ENCODE results near the gene CDC42EP1.

CDC42EP1 gene

DNA sequence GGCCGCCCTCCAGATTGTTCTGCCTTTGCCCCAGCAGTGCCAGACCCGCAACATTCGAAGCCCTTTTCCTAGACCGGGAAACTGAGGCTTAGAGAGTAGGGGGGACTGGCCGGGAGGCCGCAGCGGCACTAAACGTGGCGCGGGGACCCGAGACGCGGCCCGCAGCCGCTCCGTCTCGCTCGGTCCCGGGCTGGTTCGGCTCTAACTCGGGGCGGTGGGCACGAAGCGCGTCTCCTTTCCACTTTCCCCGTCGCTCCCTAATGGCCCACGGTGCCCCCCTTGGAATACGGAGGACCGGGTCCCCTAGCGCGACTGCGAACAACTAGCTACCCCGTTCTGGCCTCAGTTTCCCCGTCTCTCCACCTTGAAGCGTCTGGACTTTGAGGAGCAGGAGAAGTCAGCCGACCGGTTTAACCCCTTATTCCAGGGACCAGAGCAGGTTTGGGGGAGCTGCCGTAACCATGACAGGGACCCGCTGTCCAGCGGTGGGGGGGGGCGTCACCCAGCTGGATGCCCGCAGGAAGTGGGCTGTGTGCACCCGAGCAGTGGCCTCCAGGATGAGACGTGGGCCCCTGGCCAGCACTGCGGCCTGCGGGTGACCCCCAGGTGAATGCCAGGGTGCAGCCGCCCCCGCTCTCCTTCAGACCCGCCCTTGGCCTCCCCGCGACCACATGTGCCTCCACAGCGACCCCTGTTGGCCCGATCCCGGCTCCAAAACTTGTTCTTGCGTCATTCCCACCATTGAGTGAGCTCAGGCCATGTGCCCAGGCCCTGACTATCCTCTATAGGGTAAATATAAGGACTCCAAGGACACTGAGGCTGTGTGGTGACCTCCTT lies 1.1 kb downstream of the CDC42EP1 start:
- peak; percentile 75 for DNase-seq (ENCODE audit: low read depth)

DNA sequence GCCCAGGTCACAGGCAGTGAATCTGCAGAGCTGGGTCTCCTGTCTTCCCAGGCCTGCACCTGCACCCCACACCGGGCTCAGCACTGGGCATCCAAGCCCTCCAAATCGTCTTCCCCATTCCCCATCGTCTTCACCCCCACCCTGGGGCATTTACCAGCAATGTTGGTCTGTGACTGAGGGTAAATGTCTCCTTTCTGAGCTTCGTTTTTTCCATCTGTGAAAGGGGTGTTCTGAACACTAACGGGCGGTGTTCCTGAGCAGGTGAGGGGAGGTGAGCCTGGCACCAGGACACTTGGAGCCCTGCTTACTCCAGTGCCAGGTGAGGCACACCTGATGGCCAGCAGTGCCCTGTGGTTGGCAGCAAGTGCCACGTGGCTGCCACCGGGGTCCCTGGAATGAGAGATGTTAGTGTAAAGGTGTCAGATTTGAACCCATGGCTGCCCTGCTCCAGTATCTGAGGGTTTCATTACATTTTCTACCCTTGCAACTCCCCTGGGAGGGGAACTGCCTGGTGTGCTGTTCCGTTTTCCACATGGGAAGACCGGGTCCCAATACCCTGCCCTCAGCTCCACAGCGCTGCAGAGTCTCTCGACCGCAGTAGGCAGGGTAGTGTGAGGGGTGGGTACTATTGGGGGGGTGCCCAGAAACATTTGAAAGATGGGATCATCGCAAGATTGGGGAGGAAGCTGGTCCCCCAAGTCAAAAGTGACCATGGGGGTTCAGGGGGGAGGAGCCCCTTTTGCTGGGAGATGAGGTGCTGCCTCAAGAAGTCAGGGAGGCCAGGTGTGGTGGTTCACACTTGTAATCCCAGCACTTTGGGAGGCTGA lies 2.0 kb downstream of the CDC42EP1 start:
- DNase-seq (ENCODE audit: low read depth): no peak

DNA sequence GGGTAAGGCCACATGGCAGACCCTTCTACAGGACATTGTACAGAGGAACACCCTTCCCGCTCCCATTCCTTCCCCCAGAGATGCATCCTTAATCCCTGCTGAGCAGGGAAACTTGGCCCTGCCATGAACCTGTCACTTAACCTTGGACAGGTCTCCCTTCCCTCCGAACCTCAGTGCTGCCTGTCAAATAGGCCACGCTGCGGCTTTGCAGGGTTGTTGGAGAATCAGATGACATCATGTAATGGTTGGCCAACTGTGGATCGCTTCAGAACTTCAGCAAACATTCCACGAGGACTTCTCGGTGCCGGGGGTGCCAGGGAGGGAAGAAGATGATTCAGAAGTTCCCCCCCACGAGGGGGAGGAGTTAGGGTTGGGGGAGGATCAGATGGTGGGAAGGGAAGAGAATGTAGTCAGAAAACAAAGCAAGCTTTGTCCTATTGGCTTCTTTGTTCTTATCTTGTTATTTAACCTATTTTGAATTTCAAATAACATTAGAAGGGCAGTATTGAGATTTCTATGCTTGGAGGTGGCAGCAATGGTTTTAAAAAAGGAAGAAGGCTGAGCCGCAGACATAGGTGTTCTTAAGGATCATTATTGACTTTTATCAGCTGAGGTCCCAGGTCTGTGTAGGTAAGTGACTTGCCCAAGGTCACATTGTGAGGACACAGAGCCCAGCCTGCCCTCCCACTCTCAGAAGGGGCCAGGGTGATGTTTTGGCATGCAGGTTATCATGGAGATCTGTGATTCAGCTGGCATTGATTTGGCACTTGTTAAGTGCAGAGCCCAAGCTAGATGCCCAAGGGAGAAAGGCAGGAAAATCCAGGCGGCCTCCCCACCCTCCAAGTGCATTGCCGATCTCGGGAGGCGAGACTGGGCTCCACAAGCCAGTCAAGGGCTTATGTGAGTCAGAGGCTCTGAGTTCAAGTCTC lies 3.1 kb downstream of the CDC42EP1 start:
- no peak for DNase-seq (ENCODE audit: low read depth)

DNA sequence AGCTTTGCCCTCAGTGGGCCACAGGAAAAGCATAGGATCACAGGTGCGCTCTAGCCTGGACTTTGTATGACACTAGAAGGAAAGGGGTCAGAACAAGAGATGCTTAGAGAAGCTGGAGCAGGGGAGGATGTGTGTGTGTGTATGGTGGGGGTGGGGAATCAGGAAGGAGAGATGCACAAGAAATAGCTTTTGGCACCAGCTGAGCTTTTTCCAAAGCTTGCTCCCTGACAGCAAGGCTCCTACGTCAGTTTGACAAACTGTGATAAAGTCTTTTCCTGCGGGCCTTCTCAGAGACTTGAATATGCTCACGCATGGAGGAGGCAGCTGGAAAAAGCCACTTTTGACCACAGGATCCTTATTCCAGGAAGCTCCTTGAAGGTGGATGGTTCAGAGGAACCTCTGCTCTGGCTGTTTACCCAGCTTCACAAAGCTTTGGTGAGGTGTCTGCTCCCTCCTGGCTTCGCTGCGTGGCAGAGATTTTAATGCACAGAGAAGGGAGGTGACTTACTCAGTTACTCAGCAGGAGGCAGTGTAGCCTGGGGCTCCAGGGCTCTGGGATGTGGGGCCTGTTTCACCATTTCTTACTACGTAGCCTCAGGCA lies 3.9 kb downstream of the CDC42EP1 start:
- DNase-seq (ENCODE audit: low read depth): no peak

DNA sequence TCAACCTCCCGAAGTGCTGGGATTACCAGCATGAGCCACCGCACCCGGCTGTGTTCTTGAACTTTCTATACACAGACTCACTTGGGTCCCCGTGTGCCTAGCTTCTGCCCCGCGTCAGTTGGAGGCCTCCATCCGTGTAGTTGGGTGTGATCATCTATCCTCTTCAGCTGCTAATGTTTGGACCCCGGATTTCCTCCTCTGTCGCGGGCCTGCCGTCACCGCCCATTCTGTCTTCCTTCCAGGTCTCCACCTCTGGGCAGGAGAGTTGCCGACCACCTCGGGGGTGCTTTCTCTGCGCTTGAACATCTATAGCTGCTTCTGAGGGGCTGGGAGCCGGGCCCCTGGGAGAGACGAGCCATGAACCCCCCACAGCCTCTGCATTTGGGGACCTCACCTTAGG lies 5.5 kb downstream of the CDC42EP1 start:
- DNase-seq (ENCODE audit: low read depth): no peak

DNA sequence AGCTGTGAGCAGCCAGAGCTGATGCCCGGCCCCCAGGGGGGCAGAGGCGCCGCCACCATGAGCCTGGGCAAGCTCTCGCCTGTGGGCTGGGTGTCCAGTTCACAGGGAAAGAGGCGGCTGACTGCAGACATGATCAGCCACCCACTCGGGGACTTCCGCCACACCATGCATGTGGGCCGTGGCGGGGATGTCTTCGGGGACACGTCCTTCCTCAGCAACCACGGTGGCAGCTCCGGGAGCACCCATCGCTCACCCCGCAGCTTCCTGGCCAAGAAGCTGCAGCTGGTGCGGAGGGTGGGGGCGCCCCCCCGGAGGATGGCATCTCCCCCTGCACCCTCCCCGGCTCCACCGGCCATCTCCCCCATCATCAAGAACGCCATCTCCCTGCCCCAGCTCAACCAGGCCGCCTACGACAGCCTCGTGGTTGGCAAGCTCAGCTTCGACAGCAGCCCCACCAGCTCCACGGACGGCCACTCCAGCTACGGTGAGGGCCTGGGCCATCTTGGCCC lies 6.1 kb downstream of the CDC42EP1 start:
- no peak for DNase-seq (ENCODE audit: low read depth)

DNA sequence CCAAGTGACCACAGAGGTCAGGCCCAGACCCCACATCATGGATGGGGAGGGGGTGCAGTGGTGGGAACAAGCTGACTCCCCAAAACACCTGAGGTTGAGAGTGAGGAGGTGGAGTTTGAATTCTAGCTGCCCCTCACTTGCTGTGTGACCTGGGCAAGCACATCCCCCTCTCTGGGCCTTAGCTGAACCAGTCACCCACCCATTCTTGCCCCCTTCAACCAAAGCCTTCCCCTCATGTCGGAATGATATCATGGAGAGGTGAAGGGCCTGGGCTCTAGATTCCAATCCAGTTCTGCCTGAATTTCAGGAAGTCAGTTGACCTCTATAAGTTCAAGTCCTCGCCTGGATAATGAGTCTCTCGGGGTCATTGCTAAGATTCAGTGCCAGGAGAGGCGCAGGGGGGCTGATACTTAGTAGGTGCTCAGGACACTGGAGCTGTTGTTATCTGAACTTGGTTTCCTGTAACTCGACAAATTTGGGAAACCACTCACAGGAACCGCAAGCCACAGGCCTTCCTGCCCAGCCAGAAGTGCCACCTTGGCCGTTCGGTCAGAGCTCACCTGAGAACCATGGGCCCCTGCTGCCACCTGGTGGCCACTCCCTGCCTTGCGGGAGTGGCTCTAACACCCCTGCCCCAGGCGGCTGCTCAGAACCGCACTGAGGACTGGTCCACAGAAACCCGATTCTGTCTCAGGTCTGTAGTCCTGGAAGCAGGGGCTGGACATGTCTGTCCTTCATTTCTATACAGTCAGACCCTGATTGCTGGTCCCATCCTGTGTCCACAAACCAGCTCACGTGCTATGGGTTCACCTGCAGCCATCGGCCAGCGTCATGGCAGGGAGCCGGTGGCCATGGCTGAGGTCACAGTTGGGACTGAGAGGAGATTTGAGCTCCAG lies 6.9 kb downstream of the CDC42EP1 start:
- DNase-seq (ENCODE audit: low read depth): peak; percentile 79

DNA sequence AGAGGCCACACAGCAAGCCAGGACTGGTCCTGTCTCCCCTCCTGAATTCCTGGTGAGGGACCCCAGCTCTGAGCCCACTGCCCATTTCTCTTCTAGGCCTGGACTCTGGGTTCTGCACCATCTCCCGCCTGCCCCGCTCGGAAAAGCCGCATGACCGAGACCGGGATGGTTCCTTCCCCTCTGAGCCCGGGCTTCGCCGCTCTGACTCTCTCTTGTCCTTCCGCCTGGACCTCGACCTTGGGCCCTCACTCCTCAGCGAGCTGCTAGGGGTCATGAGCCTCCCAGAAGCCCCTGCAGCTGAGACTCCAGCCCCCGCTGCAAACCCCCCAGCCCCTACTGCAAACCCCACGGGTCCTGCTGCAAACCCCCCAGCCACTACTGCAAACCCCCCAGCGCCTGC lies 7.7 kb downstream of the CDC42EP1 start:
- DNase-seq (ENCODE audit: low read depth): no peak

DNA sequence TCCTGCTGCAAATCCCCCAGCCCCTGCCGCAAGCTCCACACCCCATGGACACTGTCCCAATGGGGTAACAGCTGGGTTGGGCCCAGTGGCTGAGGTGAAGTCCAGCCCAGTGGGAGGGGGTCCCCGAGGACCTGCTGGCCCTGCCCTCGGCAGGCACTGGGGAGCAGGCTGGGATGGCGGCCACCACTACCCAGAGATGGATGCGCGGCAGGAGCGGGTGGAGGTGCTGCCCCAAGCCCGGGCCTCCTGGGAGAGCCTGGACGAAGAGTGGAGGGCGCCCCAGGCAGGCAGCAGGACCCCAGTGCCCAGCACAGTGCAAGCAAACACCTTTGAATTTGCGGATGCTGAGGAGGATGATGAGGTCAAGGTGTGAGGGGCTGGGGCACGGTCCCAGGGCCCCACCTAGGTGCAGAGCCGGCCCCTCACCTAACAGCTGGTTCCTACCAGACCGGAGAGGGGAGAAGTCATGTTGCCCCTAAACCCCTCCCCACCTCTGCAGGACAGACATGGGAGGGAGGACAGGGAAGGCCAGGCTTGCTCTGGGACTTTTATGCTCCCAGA lies 8.2 kb downstream of the CDC42EP1 start:
- DNase-seq (ENCODE audit: low read depth): no peak

DNA sequence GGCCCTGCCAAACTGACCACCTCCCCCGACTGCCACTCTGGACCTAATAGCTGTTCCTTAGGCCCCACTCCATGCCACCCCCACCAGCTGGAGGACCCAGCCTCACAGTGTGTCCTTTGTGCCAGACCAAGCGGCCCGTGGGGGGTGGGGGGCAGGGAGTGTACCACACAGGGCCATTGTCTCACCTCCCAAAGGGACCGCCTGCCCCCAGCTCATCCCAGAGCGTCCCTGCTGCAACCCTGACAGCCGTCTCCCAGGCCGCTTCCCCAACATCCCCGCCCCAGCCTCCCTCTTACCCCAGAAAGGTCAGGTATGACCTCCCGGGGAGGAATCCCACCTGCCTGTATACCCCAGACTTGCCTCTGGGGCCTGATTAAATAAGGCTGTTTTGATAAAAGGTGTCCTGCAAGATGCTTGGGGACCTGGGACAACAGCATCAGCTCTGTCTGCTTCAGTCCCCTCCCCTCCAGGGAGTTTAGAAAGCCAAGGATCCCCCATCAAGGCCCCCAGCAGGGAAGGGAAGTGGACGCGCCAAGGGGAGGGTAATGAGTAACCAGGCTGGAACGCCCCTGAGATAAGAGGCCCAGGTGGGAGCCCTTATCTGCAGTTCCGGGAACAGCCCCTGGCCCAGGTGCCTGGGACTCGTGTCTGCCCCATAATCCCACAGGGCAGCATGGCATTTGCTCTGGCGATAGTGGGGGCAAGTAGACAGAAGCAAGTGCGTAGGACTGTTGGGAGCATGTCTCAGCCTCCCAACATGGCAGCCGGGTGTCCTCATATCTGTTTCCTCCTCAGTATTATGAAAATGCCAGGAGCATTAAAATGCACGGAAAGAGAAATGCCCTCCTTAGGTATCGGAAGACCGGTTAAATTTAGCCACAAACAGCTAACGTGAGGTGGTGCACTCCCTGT lies 9.0 kb downstream of the CDC42EP1 start:
- no peak for DNase-seq (ENCODE audit: low read depth)

DNA sequence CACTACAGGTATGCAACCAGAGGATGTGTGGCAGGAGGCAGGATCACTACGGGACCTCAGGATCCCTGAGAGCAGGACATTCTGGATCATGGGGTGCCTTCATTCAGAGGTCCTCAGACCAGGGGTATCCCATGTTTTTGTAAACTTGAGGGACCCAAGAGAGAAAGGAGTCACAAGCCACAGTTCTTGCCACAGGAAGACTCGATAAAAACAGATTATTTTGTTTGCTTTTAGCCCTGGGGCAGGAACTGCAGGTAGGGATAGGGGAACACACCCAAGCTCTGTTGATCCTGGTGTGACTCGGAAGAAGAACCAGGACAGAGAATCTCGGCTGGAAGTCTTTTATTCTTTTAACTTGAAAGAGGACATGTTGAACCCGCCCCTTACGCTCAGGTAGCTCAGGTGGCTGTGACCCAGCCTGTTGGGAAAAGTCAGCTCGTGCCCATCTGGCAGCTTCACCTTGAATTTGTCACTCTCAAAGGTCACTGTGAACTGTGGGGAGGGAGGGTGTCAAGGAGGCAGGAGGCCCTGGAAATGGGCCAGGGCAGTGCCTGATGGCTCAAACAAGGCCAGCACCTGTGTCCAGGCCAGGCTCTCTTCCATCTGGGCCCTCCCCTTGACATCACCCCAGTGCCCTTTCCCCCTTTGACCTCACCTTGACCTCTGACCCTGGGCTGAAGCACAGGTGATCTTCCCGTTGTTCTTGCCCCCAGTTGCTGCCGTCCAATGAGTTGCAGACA lies 9.8 kb downstream of the CDC42EP1 start:
- no peak for DNase-seq (ENCODE audit: low read depth)

DNA sequence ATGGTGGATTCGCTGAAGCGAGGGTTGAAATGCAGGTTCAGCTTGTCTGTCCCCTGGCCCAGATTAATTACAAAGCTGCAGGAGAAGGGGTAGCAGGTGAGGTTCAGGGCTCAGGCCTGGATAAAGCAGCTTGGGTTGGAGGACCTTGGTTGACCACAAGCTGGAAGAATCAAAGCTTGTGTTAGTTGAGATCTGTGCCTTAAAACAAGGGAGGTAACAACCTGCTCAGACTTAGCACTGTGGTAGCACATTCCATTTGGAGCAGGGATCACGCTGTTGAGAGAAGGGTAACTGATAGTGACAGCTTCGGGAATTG lies 10.3 kb downstream of the CDC42EP1 start:
- no peak for DNase-seq (ENCODE audit: low read depth)

DNA sequence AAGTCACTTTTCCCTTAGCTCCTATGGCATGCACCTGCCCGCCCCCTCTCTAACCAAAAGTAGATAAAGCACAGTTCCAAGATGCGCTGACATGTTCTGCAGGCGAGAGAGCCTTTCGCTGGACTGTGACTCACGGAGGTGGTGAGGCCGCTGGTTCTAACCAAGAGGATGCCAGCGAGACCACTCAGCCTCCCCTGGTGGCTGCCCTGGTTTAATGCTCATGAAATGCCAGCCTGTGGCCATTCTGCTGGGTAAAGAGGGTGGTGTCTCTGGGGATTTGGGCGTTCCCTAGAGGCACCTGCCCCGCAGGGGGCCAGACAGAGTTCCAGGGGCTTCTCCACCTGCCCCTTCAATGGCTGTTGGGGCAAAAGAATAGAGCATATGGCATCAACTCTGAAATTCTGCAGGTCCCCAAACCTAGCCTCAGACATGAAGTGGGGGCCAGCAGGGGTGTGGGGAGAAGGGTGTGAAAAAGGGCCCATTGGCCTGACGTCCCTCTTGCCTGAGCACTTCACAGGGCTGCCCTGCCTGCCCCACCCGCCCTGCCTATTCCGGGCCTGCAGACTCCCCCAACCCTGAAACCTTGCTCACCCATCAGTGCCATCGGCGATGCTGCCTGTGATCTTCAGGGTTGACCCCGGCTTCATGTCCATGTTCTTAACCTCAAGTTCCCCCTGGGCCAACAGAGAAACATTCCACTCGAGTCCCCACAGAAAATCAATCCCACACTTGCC lies 11.1 kb downstream of the CDC42EP1 start:
- no peak for DNase-seq (ENCODE audit: low read depth)

DNA sequence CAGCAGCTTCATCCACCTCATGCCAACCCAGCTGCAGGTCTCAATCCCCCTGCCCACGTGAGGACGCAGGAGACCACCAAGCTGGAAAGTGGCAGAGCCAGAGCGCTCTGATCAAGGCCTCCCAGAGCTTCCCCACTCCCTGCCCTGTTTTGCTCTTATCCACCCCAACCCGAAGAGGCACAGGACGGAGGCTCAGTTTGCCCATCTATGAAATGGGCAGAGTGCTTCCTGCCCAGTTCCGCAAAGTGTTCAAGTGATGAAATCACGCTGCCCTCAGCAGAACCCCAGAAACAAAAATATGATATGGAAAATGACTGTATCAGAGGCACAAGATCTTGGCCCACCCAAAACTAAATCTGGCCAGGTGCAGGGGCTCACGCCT lies 11.7 kb downstream of the CDC42EP1 start:
- no peak for DNase-seq (ENCODE audit: low read depth)

DNA sequence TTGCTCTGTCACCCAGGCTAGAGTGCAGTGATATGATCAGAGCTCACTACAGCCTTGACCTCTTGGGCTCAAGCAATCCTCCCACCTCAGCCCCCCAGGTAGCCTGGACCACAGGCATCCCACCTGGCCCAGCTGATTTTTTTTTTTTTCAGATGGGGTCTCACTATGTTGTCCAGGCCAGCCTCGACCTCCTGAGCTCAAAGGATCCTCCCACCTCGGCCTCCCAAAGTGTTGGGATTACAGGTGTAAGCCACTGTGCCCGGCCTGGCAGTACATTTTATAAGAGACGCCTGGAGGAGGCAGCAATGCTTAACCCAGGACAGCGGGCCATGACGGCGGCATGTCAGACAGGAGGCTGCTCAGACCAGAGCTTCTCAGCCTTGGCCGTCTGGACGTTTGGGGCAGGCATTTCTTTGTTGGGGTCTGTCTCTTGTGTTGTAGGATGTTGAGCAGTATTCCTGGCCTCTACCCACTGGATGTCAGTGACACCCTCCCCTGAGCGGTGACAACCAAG lies 15.3 kb downstream of the CDC42EP1 start:
- DNase-seq (ENCODE audit: low read depth): no peak

DNA sequence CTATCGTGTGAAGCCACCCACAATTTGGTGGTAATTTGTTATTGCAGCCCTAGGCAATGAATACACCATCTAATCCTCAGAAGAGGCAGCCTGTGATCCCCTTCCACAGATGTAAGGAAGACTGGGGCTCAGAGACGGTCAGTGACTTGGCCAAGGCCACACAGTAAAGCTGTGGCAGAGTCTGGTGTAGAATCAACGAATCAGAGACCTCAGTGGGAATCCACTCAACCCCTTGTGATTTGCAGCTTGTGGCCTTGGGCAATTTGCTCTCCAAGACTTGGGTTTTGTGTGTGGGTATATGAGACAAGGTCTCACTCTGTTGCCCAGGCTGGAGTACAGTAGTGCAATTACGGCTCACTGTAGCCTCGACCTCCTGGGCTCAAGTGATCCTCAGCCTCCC lies 17.7 kb downstream of the CDC42EP1 start:
- no peak for DNase-seq (ENCODE audit: low read depth)

DNA sequence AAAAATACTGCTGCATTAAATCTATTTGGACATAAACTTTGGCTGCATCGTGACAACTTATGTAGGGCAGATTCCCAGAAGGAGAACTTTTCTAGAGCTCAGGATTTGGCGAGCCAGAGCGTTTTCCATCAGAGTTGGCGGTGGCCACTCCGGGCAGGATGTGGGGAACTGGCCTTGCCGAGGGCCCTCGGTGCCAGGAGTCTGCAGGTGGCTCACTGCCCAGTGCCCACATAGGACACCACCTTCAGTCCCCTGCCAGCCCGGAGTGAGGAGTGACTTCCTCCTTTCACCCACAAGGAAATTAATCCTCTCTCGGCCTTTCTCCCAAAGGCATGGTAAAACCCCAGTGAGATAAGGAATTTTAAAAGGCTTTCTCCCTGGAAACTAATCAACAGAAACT lies 21.2 kb downstream of the CDC42EP1 start:
- DNase-seq (ENCODE audit: low read depth): no peak

DNA sequence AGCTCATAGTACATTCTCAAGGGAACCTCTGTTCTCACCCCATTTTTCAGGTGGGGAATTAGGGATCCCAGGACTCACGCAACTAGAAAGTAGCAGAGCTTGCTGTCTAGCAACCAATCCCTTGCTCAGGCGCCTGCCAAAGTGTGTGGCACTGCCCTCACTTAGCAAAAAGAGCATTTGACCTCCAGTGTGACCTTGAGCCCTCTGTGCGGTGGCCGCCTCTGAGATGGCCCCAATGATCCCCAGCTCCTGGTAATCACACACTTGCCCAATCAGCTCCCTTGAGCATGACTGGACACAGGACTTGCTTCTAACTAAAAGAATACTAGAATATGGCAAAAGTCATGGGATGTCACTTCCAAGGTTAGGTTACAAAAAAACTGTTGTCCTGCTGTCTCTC lies 22.2 kb downstream of the CDC42EP1 start:
- no peak for DNase-seq (ENCODE audit: low read depth)

Measured in stimulated activated CD8-positive, alpha-beta memory T cell treated with anti-CD3 and anti-CD28 coated beads, Interleukin-7, amount 100 ng/mL, for 24 hours (primary cell).